GM12878 (cell line): ENCODE data around the gene TSSC4. TPM values are rescaled to one million over a fixed set of nuclear protein-coding genes. Genes with fewer than 3 reads are reported as not detected.

Source experiments
- ATAC-seq: fragments of 200-7000 bp; cut with Tn5 transposase; 3 replicates; pipeline ENCODE4 v1.9.1; 2020; ENCODE audit warnings: mild to moderate bottlenecking, moderate library complexity
- BruUV-seq: library from RNA; stranded (reverse); fragments of 400-500 nt; replicated peaks from 2 replicates; lab custom pipeline; 2021; lab: Mats Ljungman, UMichigan
- CTCF ChIA-PET: fragments of 300-600 bp; sonication (Branson Sonifier 250); formaldehyde crosslinking; extraction: SDS; loops from one replicate; lab custom pipeline; 2021; ENCODE audit warnings: inconsistent platforms; lab: Yijun Ruan, JAX
- POLR2A ChIA-PET: fragments of 350-600 bp; formaldehyde crosslinking; extraction: SDS; loops from one replicate; lab custom pipeline; 2021; ENCODE audit warnings: inconsistent platforms; lab: Charles Lee
- RAD21 ChIA-PET: fragments of 300-600 bp; sonication (Branson Sonifier 250); formaldehyde crosslinking; loops from one replicate; lab custom pipeline; 2023; ENCODE audit warnings: antibody characterized with exemption; ENCODE audit not compliant: unreplicated experiment; lab: Charles Lee
- SMC1A ChIA-PET: fragments of 300-600 bp; sonication (Branson Sonifier 250); formaldehyde crosslinking; loops from one replicate; lab custom pipeline; 2023; ENCODE audit not compliant: unreplicated experiment, uncharacterized antibody; lab: Charles Lee
- DNase-seq: peaks from one replicate; pipeline ENCODE4 v3.0.0-alpha.2; 2011; ENCODE audit warnings: low read depth, low spot score
- FAIRE-seq: peaks from 3 replicates; lab custom pipeline; 2011; peaks lifted over from hg19 to GRCh38; lab: Jason Lieb, UNC
- H2AFZ ChIP-seq: 2 replicates; pipeline ENCODE4 v1.6.0; 2011; ENCODE audit warnings: low read depth, low read length, control low read depth; ENCODE audit not compliant: control insufficient read depth
- H3K27ac ChIP-seq: 2 replicates; pipeline ENCODE4 v1.5.1; 2011; ENCODE audit warnings: control low read depth; ENCODE audit not compliant: control insufficient read depth, insufficient read depth
- H3K27me3 ChIP-seq, 2 experiments: replicated peaks in 1 of 2; 2 replicates each; pipeline versions ENCODE4 v1.6.0 to v1.6.1; 2011; ENCODE audit warnings: low read length in 1 of 2; ENCODE audit not compliant: control insufficient read depth in 2 of 2, insufficient read depth in 2 of 2
- H3K36me3 ChIP-seq, 2 experiments: 2 replicates each; pipeline ENCODE4 v1.5.1; 2011; ENCODE audit warnings: low read length in 1 of 2; ENCODE audit not compliant: control insufficient read depth in 2 of 2, insufficient read depth in 2 of 2
- H3K4me1 ChIP-seq: 2 replicates; pipeline ENCODE4 v1.6.1; 2011; ENCODE audit warnings: mild to moderate bottlenecking, low read length, moderate library complexity, mixed read lengths; ENCODE audit not compliant: control insufficient read depth, insufficient read depth
- H3K4me2 ChIP-seq: 2 replicates; pipeline ENCODE4 v1.6.0; 2011; ENCODE audit warnings: control low read depth; ENCODE audit not compliant: control insufficient read depth, insufficient read depth
- H3K4me3 ChIP-seq: fragments of 200-600 bp; sonication (generic); 2 replicates; pipeline ENCODE4 v1.5.1; 2016
- H3K79me2 ChIP-seq: 2 replicates; pipeline ENCODE4 v1.6.0; 2011; ENCODE audit warnings: low read length; ENCODE audit not compliant: control insufficient read depth, insufficient read depth
- H3K9ac ChIP-seq: 2 replicates; pipeline ENCODE4 v1.8.0; 2011; ENCODE audit warnings: low read length, control low read depth, mixed read lengths; ENCODE audit not compliant: control insufficient read depth, insufficient read depth
- H3K9me3 ChIP-seq: replicated peaks from 3 replicates; pipeline ENCODE4 v1.5.1; 2011; ENCODE audit warnings: mild to moderate bottlenecking, low read length; ENCODE audit not compliant: control insufficient read depth, insufficient read depth
- H4K20me1 ChIP-seq: 2 replicates; pipeline ENCODE4 v1.6.0; 2011; ENCODE audit not compliant: control insufficient read depth, insufficient read depth
- BRCA1 ChIP-seq: IDR thresholded peaks from 2 replicates; pipeline ENCODE4 v1.6.1; 2011; ENCODE audit warnings: low read depth, low read length, improper control_type of control experiment
- CEBPB ChIP-seq, 2 experiments: fragments of 150-350 bp in 1 of 2; IDR thresholded peaks; 2 replicates each; pipeline ENCODE4 v1.6.1; 2012 to 2014; ENCODE audit warnings: low read depth in 2 of 2, low read length in 2 of 2, borderline replicate concordance in 1 of 2, inconsistent platforms in 1 of 2
- CREB1 ChIP-seq: IDR thresholded peaks from 2 replicates; pipeline ENCODE4 v1.6.1; 2012; ENCODE audit warnings: low read depth, mild to moderate bottlenecking, inconsistent platforms
- CREM ChIP-seq: IDR thresholded peaks from 2 replicates; pipeline ENCODE4 v1.6.1; 2014; ENCODE audit warnings: antibody characterized with exemption, low read depth
- EGR1 ChIP-seq, 2 experiments: IDR thresholded peaks; 1 replicate in 1 of 2; 2 replicates in 1 of 2; pipeline ENCODE4 v1.6.1; 2011 to 2012; ENCODE audit warnings: low read depth in 2 of 2, low read length in 2 of 2, borderline replicate concordance in 1 of 2, mild to moderate bottlenecking in 1 of 2, moderate library complexity in 1 of 2
- IKZF1 ChIP-seq: fragments of 450-650 bp; conservative IDR thresholded peaks from 2 replicates; pipeline ENCODE4 v1.6.1; 2017; ENCODE audit warnings: antibody characterized with exemption, mild to moderate bottlenecking
- IRF4 ChIP-seq: IDR thresholded peaks from 2 replicates; pipeline ENCODE4 v1.6.1; 2011; ENCODE audit warnings: low read depth, low read length
- IRF5 ChIP-seq: fragments of 450-650 bp; IDR thresholded peaks from 2 replicates; pipeline ENCODE4 v1.6.1; 2017; ENCODE audit warnings: borderline replicate concordance
- JUNB ChIP-seq: IDR thresholded peaks from 2 replicates; pipeline ENCODE4 v1.6.1; 2016; ENCODE audit warnings: antibody characterized with exemption, mild to moderate bottlenecking
- KAT2A ChIP-seq: conservative IDR thresholded peaks from 2 replicates; pipeline ENCODE4 v1.6.1; 2011; ENCODE audit warnings: low read depth, low read length; ENCODE audit not compliant: control insufficient read depth
- KLF5 ChIP-seq: fragments of 450-650 bp; IDR thresholded peaks from 2 replicates; pipeline ENCODE4 v1.6.1; 2014; ENCODE audit warnings: mild to moderate bottlenecking; ENCODE audit not compliant: partially characterized antibody
- NR2C2 ChIP-seq: IDR thresholded peaks from 2 replicates; pipeline ENCODE4 v1.6.1; 2011; ENCODE audit warnings: borderline replicate concordance, low read depth; ENCODE audit not compliant: control insufficient read depth, insufficient read length
- PAX5 ChIP-seq: IDR thresholded peaks from 2 replicates; pipeline ENCODE4 v1.6.1; 2011; ENCODE audit warnings: low read depth, low read length, borderline replicate concordance
- ZNF24 ChIP-seq: fragments of 450-650 bp; IDR thresholded peaks from 2 replicates; pipeline ENCODE4 v1.6.1; 2017; ENCODE audit warnings: antibody characterized with exemption, mild to moderate bottlenecking
- WGBS: methylation state at CpG from one replicate; pipeline ENCODE4 v1.1.6; 2016; ENCODE audit warnings: low lambda C conversion rate; ENCODE audit not compliant: insufficient replicate concordance, insufficient coverage; ENCODE audit errors: missing lambda C conversion rate; 5-methylcytosine and 5-hydroxymethylcytosine counted together
- in situ Hi-C: fragments of 300-500 bp; cut with MboI; formaldehyde crosslinking; loops from 9 replicates; pipeline ENCODE4 v1.14.3; 2018; ENCODE audit warnings: mixed read lengths
- intact Hi-C: fragments of 100-400 bp; cut with micrococcal nuclease; formaldehyde crosslinking; loops from one replicate; pipeline ENCODE4 v1.14.2; 2022; ENCODE audit not compliant: unreplicated experiment
- polyA plus RNA-seq, 11 experiments: library from polyadenylated mRNA; depleted of rRNA in 4 of 11; unstranded in 6 of 11; stranded (reverse) in 5 of 11; fragments of >200 nt; fragmentation: Nextera tagmentation in 4 of 11; fragmentation: Illumina TruSeq in 1 of 11; extraction: Ambion mirVana in 4 of 11; extraction: Trizol in 1 of 11; gene quantifications; 1 replicate in 1 of 11; 2 replicates in 10 of 11; pipeline versions ENCODE4 v1.2.1 to v1.2.3, GENCODE V29; 2011 to 2016; ENCODE audit warnings: inconsistent platforms in 2 of 11, missing spikeins in 2 of 11, low read depth in 1 of 11
- total RNA-seq, 4 experiments: library from RNA; depleted of rRNA in 3 of 4; stranded (reverse); fragments of >200 nt in 3 of 4; fragmentation: Illumina TruSeq in 1 of 4; extraction: Trizol in 1 of 4; gene quantifications; 2 replicates each; pipeline versions ENCODE4 v1.2.1 to v1.2.3, GENCODE V29; 2013 to 2021

Gene TSSC4
- total and polyA plus RNA-seq, 10 of the 15 experiments (the other 5 are each of a cell fraction or from before 2014, with no cell fraction given) = 0.69 to 70.1 (median 25.7) TPM

- POLR2A ChIA-PET = no interaction called here
- Histone ChIP-seq H3K4me3 (no peak overlapping the region), H3K9ac (no peak overlapping the region), H3K27ac (no peak overlapping the region), H3K9me3 (no peaks in the 10 kb centered on the region; the same call in 2 of the 3 replicates), H4K20me1 (no peaks in the 10 kb centered on the region), H3K79me2 (no peaks in the 10 kb centered on the region), H3K4me1 (no peaks in the 10 kb centered on the region), H3K4me2 (no peak overlapping the region), H2AFZ (no peak overlapping the region), H3K36me3 (no peaks in the 10 kb centered on the region), H3K27me3 (peaks cover 0 to 2% of the 10 kb centered on the region in 2 experiments; a peak in 2 of 4 replicates)
- WGBS = 43% methylated on average over 15 of the region's 15 CpGs
- intact Hi-C loops (no loop called here), in situ Hi-C loops (no loop called here)
- no peak for ATAC-seq
- CTCF ChIA-PET = no interaction called here
- RAD21 ChIA-PET = no interaction called here
- TF ChIP-seq EGR1 (IDR thresholded peaks at IDR 0.05; ENCODE audit: borderline replicate concordance in 1 of 2, low read depth in 2 of 2, low read length in 2 of 2) = no peak
- TF ChIP-seq KAT2A = no peak
- TF ChIP-seq NR2C2 = no peak
- TF ChIP-seq PAX5 = no peak
- TF ChIP-seq KLF5 = no peak
- TF ChIP-seq IRF4 = no peak
- no peak for TF ChIP-seq JUNB
- FAIRE-seq = no peak
- SMC1A ChIA-PET = no interaction called here
- no peak for DNase-seq
- no TSS peak for BruUV-seq
Observed at GRCh38 chr11:2451336-2451735, 50.8 kb downstream of the TSSC4 start.

- ChIA-PET POLR2A (no interaction called here), CTCF (no interaction called here), SMC1A (no interaction called here), RAD21 (no interaction called here)
- Histone ChIP-seq H3K27ac (no peak overlapping the region), H3K4me1 (no peaks in the 10 kb centered on the region), H3K79me2 (no peaks in the 10 kb centered on the region), H3K9me3 (no peaks in the 10 kb centered on the region; the same call in 2 of the 3 replicates), H3K27me3 (no peaks in the 10 kb centered on the region), H3K36me3 (no peaks in the 10 kb centered on the region), H3K9ac (no peak overlapping the region), H4K20me1 (no peaks in the 10 kb centered on the region), H2AFZ (no peak overlapping the region), H3K4me2 (no peak overlapping the region), H3K4me3 (no peak overlapping the region)
- ATAC-seq (no peak), DNase-seq (no peak), FAIRE-seq (no peak)
- in situ Hi-C loops (no loop called here), intact Hi-C loops (no loop called here)
- no TSS peak for BruUV-seq
- WGBS = 38% methylated on average over 6 of the region's 6 CpGs
- TF ChIP-seq IKZF1 = no peak
- TF ChIP-seq CREM = no peak
- no peak for TF ChIP-seq IRF5
- TF ChIP-seq PAX5 = no peak
- no peak for TF ChIP-seq JUNB
- TF ChIP-seq CREB1 = no peak
- TF ChIP-seq ZNF24 = no peak
- TF ChIP-seq BRCA1 = no peak
- no peak for TF ChIP-seq CEBPB (IDR thresholded peaks at IDR 0.05; ENCODE audit: borderline replicate concordance in 1 of 2, low read depth in 2 of 2, low read length in 2 of 2)
Observed at GRCh38 chr11:2451916-2452315, 51.4 kb downstream of the TSSC4 start.
